GM21619 (cell line): ENCODE data around the gene HYAL2.

Experiments
- ATAC-seq: cut with Tn5 transposase; IDR thresholded peaks from one replicate; pipeline ENCODE4 v1.9.1; 2021; ENCODE audit not compliant: unreplicated experiment

The HYAL2 gene, protein sequence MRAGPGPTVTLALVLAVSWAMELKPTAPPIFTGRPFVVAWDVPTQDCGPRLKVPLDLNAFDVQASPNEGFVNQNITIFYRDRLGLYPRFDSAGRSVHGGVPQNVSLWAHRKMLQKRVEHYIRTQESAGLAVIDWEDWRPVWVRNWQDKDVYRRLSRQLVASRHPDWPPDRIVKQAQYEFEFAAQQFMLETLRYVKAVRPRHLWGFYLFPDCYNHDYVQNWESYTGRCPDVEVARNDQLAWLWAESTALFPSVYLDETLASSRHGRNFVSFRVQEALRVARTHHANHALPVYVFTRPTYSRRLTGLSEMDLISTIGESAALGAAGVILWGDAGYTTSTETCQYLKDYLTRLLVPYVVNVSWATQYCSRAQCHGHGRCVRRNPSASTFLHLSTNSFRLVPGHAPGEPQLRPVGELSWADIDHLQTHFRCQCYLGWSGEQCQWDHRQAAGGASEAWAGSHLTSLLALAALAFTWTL

DNA sequence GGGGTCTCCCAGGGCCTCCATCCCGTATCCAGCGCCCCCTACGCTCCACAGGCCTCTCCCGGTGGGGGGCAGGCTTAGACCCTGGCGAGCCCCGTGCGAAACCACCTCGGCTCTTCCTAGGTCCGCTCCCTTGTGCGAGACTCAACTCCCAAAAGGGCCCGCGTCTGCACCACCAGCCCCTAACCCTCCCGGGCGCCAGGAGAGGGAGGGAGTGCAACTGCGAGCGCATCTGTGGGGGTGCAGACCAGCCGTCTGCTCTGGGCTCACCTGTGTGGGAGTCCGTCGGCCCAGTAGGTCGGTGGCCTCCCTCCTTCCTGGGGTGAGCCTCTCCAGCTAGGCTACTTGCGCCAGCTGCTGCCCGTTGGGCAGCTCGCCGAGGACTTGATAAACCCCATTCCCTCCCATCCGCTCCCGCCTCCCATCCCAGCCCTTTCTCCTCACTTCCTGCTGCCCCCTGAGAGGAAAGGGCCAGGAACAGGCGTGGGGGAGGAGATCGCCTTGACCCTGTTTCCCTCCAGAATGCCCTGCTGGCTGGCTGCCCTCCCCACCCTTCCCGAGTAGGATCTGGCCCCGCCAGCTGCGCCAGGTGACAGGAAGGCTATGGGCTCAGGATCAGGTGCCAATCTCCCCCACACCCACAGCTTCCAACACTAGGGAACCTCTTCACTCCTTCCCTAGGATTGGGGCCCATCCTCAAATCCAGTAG, at the start of gene HYAL2:
Gene HYAL2, minus strand, starts transcription at position 360 of the 706 bp plus-strand sequence. CDS start 2,256 bp downstream, outside the sequence.
- ATAC-seq, result no peak

DNA sequence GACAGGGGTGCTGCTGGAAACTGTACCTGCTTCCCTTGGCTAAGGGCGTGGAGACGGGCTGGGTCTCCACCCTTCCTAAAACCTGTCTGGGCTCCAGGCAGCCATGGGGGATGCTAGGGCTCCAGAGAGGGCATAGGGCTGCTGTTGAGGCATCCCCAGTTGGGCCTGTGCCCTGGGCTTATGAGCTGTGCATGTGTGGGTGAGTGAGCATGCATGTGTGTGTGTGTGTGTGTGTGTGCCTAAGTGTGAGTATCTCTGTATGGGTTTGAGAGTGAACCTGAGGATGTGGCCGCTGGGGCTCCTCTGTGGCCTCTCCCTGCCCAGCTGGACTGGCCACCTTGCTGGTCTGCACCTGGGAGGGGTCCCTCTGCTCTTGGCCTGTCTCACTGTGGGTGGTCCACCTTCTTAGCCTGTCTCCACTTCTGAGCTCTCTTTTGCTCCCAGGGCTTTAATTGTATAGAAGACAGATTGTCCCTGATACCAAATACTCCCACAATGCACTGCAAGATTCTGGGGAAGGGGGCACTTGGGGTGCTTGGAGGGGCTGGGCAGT, 48.7 kb upstream of the HYAL2 start:
- no peak for ATAC-seq

DNA sequence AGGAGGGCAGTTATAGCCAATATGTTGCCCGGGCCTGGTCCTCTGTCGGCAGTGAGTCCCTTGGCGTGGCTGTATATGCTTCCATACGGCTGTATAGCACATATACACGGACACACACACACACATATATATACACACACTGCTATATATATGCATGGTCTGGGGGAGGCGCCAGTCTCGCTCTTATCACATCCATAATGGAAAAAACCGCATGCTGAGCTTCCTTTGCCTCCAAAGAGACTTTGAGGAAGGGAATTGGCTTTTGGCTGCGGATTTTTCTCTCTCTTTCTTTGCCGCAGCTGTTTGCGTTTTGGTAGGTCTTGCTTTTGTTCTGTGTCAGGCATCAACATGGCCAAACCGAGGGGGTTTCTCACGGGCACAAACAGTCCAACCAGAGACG, 48.0 kb upstream of the HYAL2 start:
- no peak for ATAC-seq

DNA sequence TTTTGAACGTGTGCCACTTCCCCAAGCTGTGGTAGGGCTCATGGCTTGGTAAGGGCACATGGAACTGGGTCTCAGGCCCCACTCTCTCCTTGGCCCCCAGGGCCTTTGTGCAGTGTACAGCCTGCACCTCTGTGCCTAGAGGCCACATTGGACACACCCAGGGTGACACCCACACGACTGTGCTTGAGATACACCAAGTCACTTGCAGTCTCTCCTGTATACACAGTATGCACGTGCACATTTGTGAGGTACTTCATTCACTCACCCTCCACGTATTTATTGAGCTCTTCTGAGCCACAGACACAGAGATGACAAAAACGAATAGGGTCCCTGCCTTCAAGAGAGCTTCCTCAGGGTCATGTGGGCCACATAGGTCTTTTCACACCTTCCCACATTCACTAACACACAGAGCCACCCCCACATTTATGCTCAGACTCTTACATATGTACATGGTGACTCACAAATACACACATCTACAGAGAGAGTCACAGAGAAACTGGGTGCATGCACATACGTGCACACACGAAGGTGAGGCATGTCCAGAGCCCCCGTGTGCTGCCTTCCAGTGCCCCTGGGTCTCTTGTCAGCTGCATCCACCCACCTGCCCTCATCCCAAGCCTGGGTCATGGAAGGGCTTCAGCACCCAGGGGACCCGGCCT, 46.6 kb upstream of the HYAL2 start:
- ATAC-seq, result no peak

DNA sequence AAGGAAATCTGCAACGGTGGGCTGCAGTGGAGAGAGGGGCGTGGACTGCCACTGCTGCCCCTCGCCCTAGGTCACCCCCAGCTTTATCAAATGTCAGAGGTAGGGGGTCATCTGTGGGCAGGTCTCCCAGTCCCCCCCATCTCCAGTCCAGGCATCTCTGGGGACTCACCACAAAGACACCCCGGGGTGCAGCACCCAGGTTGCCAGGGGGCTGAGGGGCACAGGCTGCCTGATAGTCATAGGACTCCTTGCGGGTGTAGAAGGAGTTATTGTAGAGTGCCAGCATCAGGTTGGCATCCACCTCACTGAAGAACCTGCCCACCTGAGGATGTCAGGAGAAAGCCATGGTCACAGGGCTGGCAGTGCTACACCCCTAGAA, 43.3 kb upstream of the HYAL2 start:
- ATAC-seq, result no peak

DNA sequence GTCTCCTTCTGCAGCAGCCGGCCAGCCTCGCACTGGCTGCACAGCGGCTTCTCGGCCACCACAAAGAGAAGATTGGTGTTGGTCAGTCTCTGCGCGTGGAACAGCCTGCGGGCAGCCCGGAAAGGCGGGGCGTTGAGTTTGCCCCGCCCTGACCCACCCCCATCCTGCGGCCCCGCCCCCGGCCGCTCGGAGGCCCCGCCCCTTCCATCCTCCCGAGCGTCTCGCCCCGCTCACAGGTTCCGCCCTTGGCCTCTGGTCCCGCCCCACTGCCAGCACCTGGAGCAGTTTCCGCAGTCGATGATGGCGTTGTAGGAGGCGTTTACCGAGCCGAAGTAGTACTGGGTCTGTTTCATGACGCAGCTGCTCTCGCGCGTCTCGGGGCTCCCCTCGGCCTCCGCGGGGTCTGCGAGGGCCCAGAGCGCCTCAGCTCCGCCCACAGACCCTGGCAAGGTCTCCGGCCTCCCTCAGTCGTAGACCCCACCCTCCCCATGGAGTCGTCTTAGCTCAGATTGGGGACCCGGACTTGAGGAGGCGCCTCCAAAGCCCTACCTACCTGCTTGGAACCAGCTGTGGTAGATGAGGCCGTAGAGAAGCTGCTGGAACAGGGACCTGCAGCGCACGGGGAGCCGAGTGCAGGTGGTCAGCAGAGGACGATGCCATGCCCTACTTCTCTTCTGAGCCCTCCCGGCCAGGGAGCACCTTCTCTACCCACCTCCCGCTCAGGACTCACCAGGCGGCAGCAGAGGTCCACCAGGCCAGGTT, 42.7 kb upstream of the HYAL2 start:
- ATAC-seq, result peak; percentile 87

DNA sequence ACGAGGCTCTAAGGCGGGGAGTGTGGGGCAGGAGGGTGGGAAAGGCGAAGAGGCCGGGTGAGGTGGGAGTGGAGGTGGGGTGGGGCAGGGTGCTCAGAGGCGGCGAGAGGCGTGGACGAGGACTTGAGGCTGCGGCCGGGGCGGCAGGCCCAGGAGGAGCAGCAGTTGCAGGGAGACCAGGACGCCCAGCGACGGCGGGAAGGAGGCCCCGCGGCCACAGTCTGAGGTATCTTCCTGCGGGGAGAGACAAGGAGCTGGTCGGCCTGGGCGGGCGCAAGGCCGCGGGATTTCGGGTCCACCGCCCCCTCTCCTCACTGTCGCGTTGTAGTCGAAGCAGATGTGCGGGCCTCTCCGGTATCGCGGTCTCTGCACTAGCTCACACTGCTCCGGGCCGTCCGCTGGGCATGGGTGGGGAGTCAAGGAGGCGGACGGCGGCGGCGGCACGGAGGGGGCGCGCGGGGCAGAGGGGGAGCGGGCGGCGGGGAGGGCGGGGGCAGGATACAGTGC, 42.1 kb upstream of the HYAL2 start:
- no peak for ATAC-seq

DNA sequence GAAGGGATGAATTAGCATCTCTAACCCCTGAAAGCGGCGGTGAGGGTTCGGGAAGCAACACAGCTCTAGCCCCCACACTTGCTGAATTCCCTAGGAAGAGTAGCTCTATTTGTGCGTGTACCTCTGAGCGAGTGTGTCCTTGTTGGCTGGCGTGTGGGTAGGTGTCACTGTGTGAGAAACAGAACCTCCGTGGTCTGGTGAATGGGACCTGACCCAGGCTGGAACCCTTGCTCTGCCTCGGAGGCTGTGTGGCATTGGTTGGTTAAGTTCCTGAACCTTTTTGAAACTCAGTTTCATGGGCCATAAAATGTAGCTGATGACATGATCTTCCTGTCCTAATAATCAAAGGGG, 37.2 kb upstream of the HYAL2 start:
- ATAC-seq, result peak; percentile 6

DNA sequence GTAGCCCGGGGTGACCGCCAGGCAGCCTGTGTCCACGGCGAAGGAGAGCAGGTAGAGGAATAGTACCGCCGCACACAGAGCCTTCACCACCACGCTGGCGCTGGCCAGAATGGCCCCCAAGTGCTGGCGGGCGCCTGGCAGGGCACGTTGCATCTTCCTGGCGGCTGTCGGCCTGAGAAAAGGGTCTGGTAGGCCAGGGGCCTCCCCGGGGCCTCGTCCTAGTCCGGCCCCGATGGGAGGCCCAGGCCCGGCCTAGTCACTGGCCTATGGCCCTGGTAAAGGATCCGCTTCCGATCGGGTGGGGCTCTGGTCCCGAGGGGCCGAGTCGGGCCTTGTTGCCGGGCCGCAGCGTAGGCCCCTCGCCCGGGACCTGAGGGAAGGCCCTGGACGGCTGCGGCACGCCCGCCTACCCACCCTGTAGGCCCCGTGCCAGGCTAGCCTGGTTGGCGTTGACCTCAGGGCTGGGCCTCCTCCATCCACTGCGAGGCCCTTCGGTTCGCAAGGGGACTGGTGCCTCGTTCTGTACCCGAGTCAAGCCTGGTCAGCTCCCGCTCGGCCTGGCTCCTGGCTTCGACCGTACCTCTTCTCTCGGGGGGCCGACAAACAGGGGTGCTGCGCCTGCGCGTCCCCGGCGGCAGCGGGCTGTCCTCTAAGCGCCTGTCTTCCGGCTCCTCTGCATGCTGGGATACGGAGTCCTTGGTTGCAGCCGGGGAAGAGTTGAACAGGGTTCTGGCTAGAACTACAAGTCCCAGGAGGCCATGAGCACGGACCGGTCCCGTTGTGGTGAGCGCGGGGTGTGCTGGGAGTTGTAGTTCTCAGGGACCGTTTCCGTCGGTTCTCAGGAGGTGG, 36.6 kb upstream of the HYAL2 start, which contains the start of gene TMEM115:
Gene TMEM115, minus strand, starts transcription at position 611 of the 849 bp plus-strand sequence. Its CDS starts 458 bp downstream, at position 153.
- peak; percentile 98 for ATAC-seq

DNA sequence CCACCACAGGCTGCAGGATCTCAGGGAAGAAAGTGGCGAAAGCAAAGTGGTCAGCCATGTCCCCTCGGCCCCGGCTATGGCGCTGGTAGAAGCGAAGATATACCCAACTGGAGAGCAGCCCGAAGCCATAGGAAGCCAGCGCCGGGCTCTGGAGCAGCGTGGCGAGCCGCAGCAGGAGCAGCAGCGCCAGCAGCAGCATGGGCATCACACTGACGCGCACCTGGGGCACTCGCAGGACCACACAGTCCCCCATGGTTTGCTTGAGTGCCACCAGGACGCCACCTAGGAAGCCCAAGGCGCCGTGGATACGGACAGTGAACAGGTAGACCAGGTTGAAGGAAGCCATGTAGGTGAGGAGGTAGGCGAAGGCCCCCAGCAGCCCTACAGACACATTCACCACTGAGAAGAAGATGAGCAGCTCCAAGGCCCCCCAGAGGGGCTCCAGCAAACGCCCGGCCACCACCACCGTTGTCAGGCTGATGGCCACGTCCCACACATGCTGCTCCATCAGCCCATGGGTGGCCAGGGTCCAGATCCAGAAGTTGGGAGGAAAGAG, 35.9 kb upstream of the HYAL2 start:
- ATAC-seq, result no peak

DNA sequence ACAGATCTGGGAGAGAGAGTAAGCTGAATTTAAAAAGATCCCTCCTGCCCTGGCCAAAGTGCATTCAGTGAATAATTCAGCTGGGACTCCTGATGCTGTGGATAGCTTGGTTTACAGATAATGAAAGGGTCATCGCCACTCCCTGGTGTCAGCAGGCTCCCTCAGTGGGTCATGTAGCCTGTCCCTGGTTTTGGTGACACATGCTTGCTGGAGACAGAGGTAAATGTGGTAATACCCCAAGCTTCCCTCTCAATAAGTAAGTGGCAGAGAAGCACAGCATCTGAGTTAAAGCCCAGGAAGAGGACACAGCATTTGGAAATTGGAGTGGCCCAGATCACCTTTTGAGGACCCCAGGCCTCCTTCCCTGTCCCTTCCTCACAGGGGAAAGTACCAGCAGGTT, 34.9 kb upstream of the HYAL2 start:
- no peak for ATAC-seq

DNA sequence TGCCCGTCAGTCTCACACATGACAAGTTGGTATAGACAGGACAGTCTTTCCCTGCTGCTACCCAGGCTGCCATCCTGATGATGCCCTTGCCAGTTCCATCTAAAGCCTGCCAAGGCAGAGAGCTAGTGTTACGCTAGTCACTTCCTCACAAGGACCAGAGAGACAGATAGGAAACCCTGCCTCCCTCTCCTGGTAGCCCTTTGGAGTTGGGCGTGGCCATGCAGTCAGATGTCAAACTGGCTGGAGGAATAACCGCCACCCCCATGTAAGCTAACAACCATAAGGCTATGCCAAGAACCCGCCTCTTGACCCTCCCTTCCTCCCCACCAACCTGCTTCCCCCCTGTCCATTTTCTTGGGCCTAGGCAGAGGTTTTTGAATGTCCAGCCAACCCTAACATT, 34.0 kb upstream of the HYAL2 start:
- no peak for ATAC-seq

DNA sequence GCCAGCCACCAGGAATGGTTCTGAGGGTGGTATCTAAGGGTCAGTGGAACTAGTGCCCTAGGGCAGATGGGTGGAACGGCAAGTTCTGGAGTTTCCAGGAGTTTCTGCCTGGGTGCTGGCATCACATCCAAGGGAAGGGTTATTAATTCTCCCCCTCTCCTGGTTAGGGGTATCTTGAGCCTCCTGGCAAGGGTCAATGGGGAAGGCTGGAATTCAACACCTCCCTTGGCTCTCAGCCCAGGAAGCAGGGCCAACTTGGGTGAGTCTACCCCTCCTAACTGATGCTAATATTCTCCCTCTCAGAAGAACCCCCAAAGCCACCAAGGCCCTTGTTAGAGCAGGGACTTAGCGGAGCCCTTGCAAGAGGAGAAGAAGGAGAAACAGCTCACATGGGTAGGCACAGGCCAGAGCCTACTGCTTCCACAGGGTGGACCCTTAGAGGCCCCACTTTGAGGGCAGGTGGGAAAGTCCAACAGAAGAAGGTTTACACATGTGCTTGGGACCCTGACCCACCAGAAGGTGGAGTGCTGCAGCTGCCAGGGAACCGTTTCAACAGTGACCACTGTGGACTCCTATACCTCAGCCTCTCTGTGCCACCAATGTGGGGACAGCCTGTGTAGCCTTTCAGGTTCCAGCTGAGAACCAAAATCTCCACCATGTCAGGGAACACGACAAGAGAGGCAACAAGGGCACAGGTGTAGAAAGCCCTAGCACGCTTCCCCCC, 33.4 kb upstream of the HYAL2 start:
- ATAC-seq, result no peak

DNA sequence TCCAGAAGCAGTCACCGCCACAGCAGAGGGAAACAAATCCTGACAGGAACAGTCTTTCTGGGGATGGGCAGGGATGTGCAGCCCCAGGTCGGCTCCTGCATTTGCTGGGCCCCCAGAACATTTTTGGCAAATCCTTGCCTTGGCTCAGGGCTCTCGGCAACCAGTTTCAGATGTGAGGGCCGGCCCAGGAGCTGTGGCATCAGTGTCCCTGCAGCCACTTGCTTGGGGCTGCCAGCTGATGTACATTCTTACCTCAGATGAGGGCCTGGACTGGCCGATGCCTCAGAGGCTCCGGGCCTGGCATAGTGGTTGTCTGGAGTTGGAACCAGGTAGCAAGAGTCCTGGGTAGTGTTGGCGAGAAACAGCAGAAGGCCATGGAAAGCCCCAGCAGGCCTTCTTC, 32.3 kb upstream of the HYAL2 start:
- ATAC-seq, result no peak

DNA sequence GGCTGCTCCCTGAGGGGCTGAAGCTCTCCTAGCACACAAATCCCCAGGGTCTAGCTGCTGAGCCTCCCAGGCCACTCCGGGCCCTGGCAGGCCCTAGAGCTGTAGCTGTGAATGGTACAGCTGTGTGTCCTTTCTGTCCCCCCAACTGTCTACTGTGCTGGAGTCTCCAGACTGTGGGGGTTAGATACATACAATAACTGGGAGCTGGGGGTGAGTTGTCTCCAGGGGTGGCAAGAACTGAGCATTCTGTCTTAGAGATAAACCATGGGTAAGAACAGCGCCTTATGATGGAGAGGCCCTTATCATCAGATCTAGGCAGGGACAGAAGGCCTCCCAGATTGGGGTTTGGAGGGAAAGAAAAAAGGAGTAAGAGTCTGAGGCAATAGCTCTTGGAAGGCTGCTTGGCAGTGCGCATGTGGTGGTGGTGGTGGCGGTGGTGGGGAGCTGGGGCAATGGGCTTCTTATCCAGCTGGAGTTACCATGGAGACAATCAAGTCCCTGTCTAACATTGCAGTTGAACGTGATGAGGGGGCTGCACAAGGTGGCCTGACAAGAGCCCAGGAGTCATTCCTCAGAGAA, 31.7 kb upstream of the HYAL2 start:
- ATAC-seq, result no peak

DNA sequence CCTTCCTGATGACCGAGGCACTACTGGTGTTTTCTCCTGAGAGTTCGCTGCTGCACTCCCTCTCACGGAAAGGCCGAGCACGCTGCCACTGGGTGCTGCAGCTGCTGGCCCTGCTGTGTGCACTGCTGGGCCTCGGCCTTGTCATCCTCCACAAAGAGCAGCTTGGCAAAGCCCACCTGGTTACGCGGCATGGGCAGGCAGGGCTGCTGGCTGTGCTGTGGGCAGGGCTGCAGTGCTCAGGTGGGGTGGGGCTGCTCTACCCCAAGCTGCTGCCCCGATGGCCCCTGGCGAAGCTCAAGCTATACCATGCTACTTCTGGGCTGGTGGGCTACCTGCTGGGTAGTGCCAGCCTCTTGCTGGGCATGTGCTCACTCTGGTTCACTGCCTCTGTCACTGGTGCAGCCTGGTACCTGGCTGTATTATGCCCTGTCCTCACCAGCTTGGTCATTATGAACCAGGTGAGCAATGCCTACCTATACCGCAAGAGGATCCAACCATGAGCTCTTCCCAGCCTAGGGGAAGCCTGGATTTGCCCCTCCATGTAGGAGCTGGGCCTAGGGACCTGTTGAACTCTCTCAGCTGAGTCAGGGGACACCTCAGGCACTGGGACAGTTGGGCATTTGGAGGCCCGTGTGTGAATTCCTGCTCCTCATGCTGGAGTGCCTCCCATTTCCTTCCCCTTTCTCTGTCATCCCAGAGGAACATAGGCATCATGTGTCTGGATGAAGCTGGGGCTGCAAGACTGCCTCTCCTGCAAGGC, 30.9 kb upstream of the HYAL2 start:
- ATAC-seq, result no peak

DNA sequence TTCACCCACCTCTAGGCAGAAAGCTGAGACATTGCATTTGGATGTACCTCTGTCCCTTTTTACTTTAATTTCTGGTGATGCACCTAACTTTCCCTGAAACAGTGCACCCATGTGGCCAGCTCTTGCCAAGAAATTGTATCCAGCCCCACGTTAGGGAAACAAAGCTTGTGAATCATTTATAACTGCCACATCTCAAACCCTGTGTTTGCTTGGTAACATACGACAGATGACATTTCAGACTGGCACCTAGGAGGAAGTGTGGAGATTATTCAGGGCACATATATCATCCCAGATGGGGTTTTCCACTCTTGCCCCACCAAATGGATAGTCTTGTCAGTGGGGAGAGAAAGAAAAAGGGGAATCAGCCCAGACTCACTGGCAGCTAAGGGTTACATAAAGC, 30.2 kb upstream of the HYAL2 start:
- ATAC-seq, result no peak

DNA sequence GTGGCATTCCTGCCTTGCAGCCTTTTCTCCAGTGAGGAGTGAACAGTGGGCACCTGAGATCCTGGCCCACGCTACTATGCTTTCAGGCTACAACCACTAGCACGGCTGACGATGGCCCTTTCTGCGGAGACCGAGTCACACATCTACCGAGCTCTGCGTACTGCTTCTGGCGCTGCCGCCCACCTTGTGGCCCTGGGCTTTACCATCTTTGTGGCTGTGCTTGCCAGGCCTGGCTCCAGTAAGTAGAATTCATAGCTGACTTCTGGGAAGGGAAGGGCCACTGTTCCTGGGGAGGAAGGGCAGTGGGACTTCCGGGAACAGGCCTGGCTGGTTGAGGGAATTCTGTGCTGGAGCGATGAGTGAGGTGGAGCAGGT, 28.8 kb upstream of the HYAL2 start:
- no peak for ATAC-seq
